KMS-11 (cell line): Measurements from ENCODE around the gene XRCC1.

Experiments used
- H2AFZ ChIP-seq: fragments of 200-600 bp; sonication (generic); 2 replicates; pipeline ENCODE4 v1.6.1; 2016; ENCODE audit warnings: antibody characterized with exemption, mixed run types, low read depth
- H3K27ac ChIP-seq: fragments of 200-600 bp; sonication (generic); 2 replicates; pipeline ENCODE4 v1.6.1; 2016; ENCODE audit warnings: mild to moderate bottlenecking, mixed run types
- H3K27me3 ChIP-seq: fragments of 200-600 bp; sonication (generic); 2 replicates; pipeline ENCODE4 v1.6.1; 2017; ENCODE audit warnings: mild to moderate bottlenecking, low read depth, mixed run types, moderate library complexity; ENCODE audit not compliant: insufficient read depth
- H3K36me3 ChIP-seq: fragments of 200-600 bp; sonication (generic); 2 replicates; pipeline ENCODE4 v1.6.1; 2017; ENCODE audit warnings: mild to moderate bottlenecking, mixed run types; ENCODE audit not compliant: insufficient read depth
- H3K4me1 ChIP-seq: fragments of 200-600 bp; sonication (generic); 2 replicates; pipeline ENCODE4 v1.6.1; 2016; ENCODE audit warnings: mild to moderate bottlenecking, low read depth, mixed run types; ENCODE audit not compliant: poor library complexity, severe bottlenecking
- H3K4me2 ChIP-seq: fragments of 200-600 bp; sonication (generic); 2 replicates; pipeline ENCODE4 v1.7.0; 2016; ENCODE audit warnings: mild to moderate bottlenecking, mixed run types
- H3K4me3 ChIP-seq: fragments of 200-600 bp; sonication (generic); IDR thresholded peaks from 2 replicates; pipeline ENCODE4 v1.6.1; 2017; ENCODE audit warnings: low read depth, low read length, mixed read lengths; ENCODE audit not compliant: insufficient read depth
- H3K79me2 ChIP-seq: fragments of 200-600 bp; sonication (generic); 2 replicates; pipeline ENCODE4 v1.6.1; 2016; ENCODE audit warnings: low read depth, mixed run types; ENCODE audit not compliant: insufficient read depth
- H3K9ac ChIP-seq: fragments of 200-600 bp; sonication (generic); 2 replicates; pipeline ENCODE4 v1.6.1; 2016; ENCODE audit warnings: mild to moderate bottlenecking, mixed run types
- H4K20me1 ChIP-seq: fragments of 200-600 bp; sonication (generic); 2 replicates; pipeline ENCODE4 v1.6.1; 2016; ENCODE audit warnings: mild to moderate bottlenecking, mixed run types; ENCODE audit not compliant: insufficient read depth
- TF ChIP-seq, protein P1 (sequence below): fragments of 200-600 bp; sonication (generic); conservative IDR thresholded peaks from 2 replicates; pipeline ENCODE4 v1.6.1; 2017; ENCODE audit warnings: low read depth, mild to moderate bottlenecking, antibody characterized with exemption, low read length, moderate library complexity, mixed read lengths

The XRCC1 gene

GRCh38 chr19:43611788-43612187 is 36.5 kb upstream of the XRCC1 start, which contains the start of gene SRRM5:
TSS of gene SRRM5 (plus strand) at chr19:43612088. CDS start at chr19:43612122, 34 bp downstream.
- Histone ChIP-seq H3K27ac (no peak within 1 kb of the TSS), H4K20me1 (no peaks in the 10 kb centered on the region), H2AFZ (no peak within 1 kb of the TSS), H3K79me2 (no peaks in the 10 kb centered on the region; the same call in 1 of the 2 replicates), H3K4me1 (no peaks in the 10 kb centered on the region), H3K27me3 (no peaks in the 10 kb centered on the region), H3K9ac (no peak within 1 kb of the TSS), H3K4me2 (no peak within 1 kb of the TSS), H3K36me3 (no peaks in the 10 kb centered on the region; the same call in 1 of the 2 replicates), H3K4me3 (no peak within 1 kb of the TSS)
- TF ChIP-seq, protein P1, sequence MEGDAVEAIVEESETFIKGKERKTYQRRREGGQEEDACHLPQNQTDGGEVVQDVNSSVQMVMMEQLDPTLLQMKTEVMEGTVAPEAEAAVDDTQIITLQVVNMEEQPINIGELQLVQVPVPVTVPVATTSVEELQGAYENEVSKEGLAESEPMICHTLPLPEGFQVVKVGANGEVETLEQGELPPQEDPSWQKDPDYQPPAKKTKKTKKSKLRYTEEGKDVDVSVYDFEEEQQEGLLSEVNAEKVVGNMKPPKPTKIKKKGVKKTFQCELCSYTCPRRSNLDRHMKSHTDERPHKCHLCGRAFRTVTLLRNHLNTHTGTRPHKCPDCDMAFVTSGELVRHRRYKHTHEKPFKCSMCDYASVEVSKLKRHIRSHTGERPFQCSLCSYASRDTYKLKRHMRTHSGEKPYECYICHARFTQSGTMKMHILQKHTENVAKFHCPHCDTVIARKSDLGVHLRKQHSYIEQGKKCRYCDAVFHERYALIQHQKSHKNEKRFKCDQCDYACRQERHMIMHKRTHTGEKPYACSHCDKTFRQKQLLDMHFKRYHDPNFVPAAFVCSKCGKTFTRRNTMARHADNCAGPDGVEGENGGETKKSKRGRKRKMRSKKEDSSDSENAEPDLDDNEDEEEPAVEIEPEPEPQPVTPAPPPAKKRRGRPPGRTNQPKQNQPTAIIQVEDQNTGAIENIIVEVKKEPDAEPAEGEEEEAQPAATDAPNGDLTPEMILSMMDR = no peak

DNA sequence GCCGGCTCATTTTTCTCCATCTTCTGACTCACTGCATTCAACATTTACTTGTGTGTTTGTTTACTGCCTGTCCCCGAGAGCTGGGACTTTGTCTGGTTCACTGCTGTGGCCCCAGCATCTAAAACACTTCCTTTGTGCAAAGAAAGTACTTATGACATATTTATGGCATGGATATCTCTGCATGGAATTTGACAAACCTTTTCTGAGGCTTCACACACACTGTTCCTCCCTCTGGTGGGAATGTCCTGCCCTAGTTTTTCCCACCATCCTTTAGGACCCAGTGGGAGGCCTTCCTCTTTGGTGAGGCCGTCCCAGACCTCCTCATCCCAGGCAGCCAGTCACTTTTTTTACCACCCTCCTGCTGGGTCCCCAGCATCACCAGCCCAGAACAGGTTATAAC is 35.2 kb upstream of the XRCC1 start:
- H3K27ac ChIP-seq = no peak overlapping the region
- H2AFZ ChIP-seq = no peak overlapping the region
- no peak overlapping the region for H3K4me2 ChIP-seq
- H3K9ac ChIP-seq = no peak overlapping the region
- TF ChIP-seq, protein P1 = no peak
- no peak overlapping the region for H3K4me3 ChIP-seq
- H3K36me3 ChIP-seq = no peaks in the 10 kb centered on the region; the same call in 1 of the 2 replicates
- H4K20me1 ChIP-seq = no peaks in the 10 kb centered on the region
- H3K79me2 ChIP-seq = no peaks in the 10 kb centered on the region; the same call in 1 of the 2 replicates
- no peaks in the 10 kb centered on the region for H3K27me3 ChIP-seq
- H3K4me1 ChIP-seq = no peaks in the 10 kb centered on the region

GRCh38 chr19:43609872-43610271 is 34.5 kb upstream of the XRCC1 start:
- Histone ChIP-seq H4K20me1 (no peaks in the 10 kb centered on the region), H3K4me3 (no peak overlapping the region), H3K4me2 (no peak overlapping the region), H3K4me1 (no peaks in the 10 kb centered on the region), H3K36me3 (no peaks in the 10 kb centered on the region; the same call in 1 of the 2 replicates), H3K27ac (no peak overlapping the region), H3K9ac (no peak overlapping the region), H3K27me3 (no peaks in the 10 kb centered on the region), H3K79me2 (no peaks in the 10 kb centered on the region), H2AFZ (no peak overlapping the region)
- TF ChIP-seq, protein P1 = no peak

GRCh38 chr19:43607238-43608205 is 32.2 kb upstream of the XRCC1 start:
- Histone ChIP-seq H2AFZ (no peak overlapping the region), H4K20me1 (no peaks in the 10 kb centered on the region), H3K9ac (no peak overlapping the region), H3K4me1 (no peaks in the 10 kb centered on the region), H3K4me3 (no peak overlapping the region), H3K79me2 (no peaks in the 10 kb centered on the region), H3K27me3 (no peaks in the 10 kb centered on the region), H3K4me2 (no peak overlapping the region), H3K36me3 (no peaks in the 10 kb centered on the region; the same call in 1 of the 2 replicates), H3K27ac (no peak overlapping the region)
- TF ChIP-seq, protein P1 = no peak
